ENCODE data around the gene HADHB. TPM values are rescaled to one million over a fixed set of nuclear protein-coding genes. Genes with fewer than 3 reads are reported as not detected.

Gene HADHB
- total RNA-seq, 1 experiment from 2014 or later = 65.5 TPM

GRCh38 chr2:26336719-26337118, 92.0 kb downstream of the HADHB start:
- Histone ChIP-seq H3K4me2 (ENCODE audit: low read length) (peak overlapping the region; percentile 4; the same call in 1 of the 2 replicates), H3K9me3 (ENCODE audit: control insufficient read depth in 1 of 2, insufficient read depth in 1 of 2, low read depth in 1 of 2, low read length in 2 of 2) (no peaks in the 10 kb centered on the region), H3K4me3 (replicated peaks in 1 of 2; ENCODE audit: low read depth in 1 of 2, low read length in 2 of 2) (no peak overlapping the region), H3K9ac (ENCODE audit: low read length) (no peak overlapping the region), H3K27ac (ENCODE audit: low read depth, low read length) (no peak overlapping the region), H3K4me1 (ENCODE audit: control insufficient read depth in 1 of 2, insufficient read depth in 2 of 2, low read length in 2 of 2) (peaks cover 3 to 25% of the 10 kb centered on the region in 2 experiments; a peak in 2 of 4 replicates), H4K20me1 (ENCODE audit: insufficient read depth) (no peaks in the 10 kb centered on the region), H3K79me2 (ENCODE audit: insufficient read depth, low read length) (no peaks in the 10 kb centered on the region), H3K9me2 (ENCODE audit: insufficient read depth) (no peaks in the 10 kb centered on the region), H2AFZ (ENCODE audit: low read depth, low read length, poor library complexity, severe bottlenecking) (no peak overlapping the region), H3K36me3 (ENCODE audit: control insufficient read depth in 1 of 2, insufficient read depth in 2 of 2, low read length in 2 of 2) (no peaks in the 10 kb centered on the region), H3K27me3 (ENCODE audit: insufficient read depth, low read length) (no peaks in the 10 kb centered on the region)
- POLR2A ChIA-PET = interaction anchor here (0.7 to 1.1 kb wide), 2 partner anchors 9 to 85 kb away, joined by 3 to 4 read pairs; partner anchors contain the start of gene SELENOI
- DNase-seq (ENCODE audit: low read depth, low spot score) = no peak
- TF ChIP-seq ELF1 (IDR thresholded peaks at IDR 0.05; ENCODE audit: borderline replicate concordance, low read depth) (no peak), CTCF (IDR thresholded peaks at IDR 0.05 in 2 of 3, conservative IDR thresholded peaks at IDR 0.05 in 1 of 3; ENCODE audit: borderline replicate concordance in 1 of 3, insufficient read depth in 1 of 3, low read depth in 2 of 3, low read length in 2 of 3) (no peak), EGR1 (IDR thresholded peaks at IDR 0.05; ENCODE audit: low read depth) (no peak)
- intact Hi-C loops (cut with micrococcal nuclease) = no loop called here
- ATAC-seq = no peak
- CTCF ChIA-PET = no interaction called here
- RAD21 ChIA-PET (ENCODE audit: low non-redundant PET in 1 of 2, low total read pairs in 2 of 2, uncharacterized antibody in 2 of 2, unreplicated experiment in 2 of 2) = no interaction called here
- no TSS peak for BruUV-seq (replicated peaks)

- Histone ChIP-seq H3K27ac (ENCODE audit: low read depth, low read length) (no peak overlapping the region), H3K27me3 (ENCODE audit: insufficient read depth, low read length) (no peaks in the 10 kb centered on the region), H3K4me3 (replicated peaks in 1 of 2; ENCODE audit: low read depth in 1 of 2, low read length in 2 of 2) (no peak overlapping the region), H3K4me2 (ENCODE audit: low read length) (no peak overlapping the region), H4K20me1 (ENCODE audit: insufficient read depth) (no peaks in the 10 kb centered on the region), H3K4me1 (ENCODE audit: control insufficient read depth in 1 of 2, insufficient read depth in 2 of 2, low read length in 2 of 2) (peaks cover 3 to 25% of the 10 kb centered on the region in 2 experiments; a peak in 2 of 4 replicates), H3K9me2 (ENCODE audit: insufficient read depth) (no peaks in the 10 kb centered on the region), H3K9ac (ENCODE audit: low read length) (no peak overlapping the region), H3K9me3 (ENCODE audit: control insufficient read depth in 1 of 2, insufficient read depth in 1 of 2, low read depth in 1 of 2, low read length in 2 of 2) (no peaks in the 10 kb centered on the region), H3K79me2 (ENCODE audit: insufficient read depth, low read length) (no peaks in the 10 kb centered on the region), H3K36me3 (ENCODE audit: control insufficient read depth in 1 of 2, insufficient read depth in 2 of 2, low read length in 2 of 2) (no peaks in the 10 kb centered on the region), H2AFZ (ENCODE audit: low read depth, low read length, poor library complexity, severe bottlenecking) (no peak overlapping the region)
- ChIA-PET CTCF (no interaction called here), RAD21 (ENCODE audit: low non-redundant PET in 1 of 2, low total read pairs in 2 of 2, uncharacterized antibody in 2 of 2, unreplicated experiment in 2 of 2) (no interaction called here), POLR2A (interaction anchor here (1.1 kb wide), 1 partner anchor 8 kb away, joined by 3 read pairs; the partner anchor contains the start of gene SELENOI)
- intact Hi-C loops (cut with micrococcal nuclease) = no loop called here
- BruUV-seq (replicated peaks) = no TSS peak
- DNase-seq (ENCODE audit: low read depth, low spot score) (no peak), ATAC-seq (no peak)
- no peak for TF ChIP-seq REST (IDR thresholded peaks at IDR 0.05; ENCODE audit: low read depth)
- TF ChIP-seq FOSL1 (IDR thresholded peaks at IDR 0.05; ENCODE audit: low read depth) = no peak
- TF ChIP-seq ZNF274 (IDR thresholded peaks at IDR 0.05; ENCODE audit: low read depth, low read length) = no peak
- TF ChIP-seq CEBPB (IDR thresholded peaks at IDR 0.05; ENCODE audit: low read depth) = no peak
- TF ChIP-seq EGR1 (IDR thresholded peaks at IDR 0.05; ENCODE audit: low read depth) = no peak
- no peak for TF ChIP-seq EZH2phosphoT487 (IDR thresholded peaks at IDR 0.05; ENCODE audit: borderline replicate concordance)
- TF ChIP-seq ELF1 (IDR thresholded peaks at IDR 0.05; ENCODE audit: borderline replicate concordance, low read depth) = no peak
- no peak for TF ChIP-seq ZBTB33 (IDR thresholded peaks at IDR 0.05; ENCODE audit: extremely low read depth, insufficient replicate concordance, low read length)
- no peak for TF ChIP-seq SP1 (IDR thresholded peaks at IDR 0.05; ENCODE audit: low read depth)
- TF ChIP-seq POLR2AphosphoS5 (IDR thresholded peaks at IDR 0.05; ENCODE audit: low read depth, low read length) = no peak
- TF ChIP-seq SIN3A (IDR thresholded peaks at IDR 0.05; ENCODE audit: low read depth) = no peak
- no peak for TF ChIP-seq EZH2 (IDR thresholded peaks at IDR 0.05)
Measured at GRCh38 chr2:26337298-26337697, 92.6 kb downstream of the HADHB start.

Measured in HCT116 (cell line).